GM21528 (cell line): ENCODE results near the gene LRP3.

Source experiments
- ATAC-seq: cut with Tn5 transposase; IDR thresholded peaks from one replicate; pipeline ENCODE4 v1.9.1; 2021; ENCODE audit warnings: mild to moderate bottlenecking, moderate library complexity; ENCODE audit not compliant: unreplicated experiment, low FRiP score

LRP3 gene

DNA sequence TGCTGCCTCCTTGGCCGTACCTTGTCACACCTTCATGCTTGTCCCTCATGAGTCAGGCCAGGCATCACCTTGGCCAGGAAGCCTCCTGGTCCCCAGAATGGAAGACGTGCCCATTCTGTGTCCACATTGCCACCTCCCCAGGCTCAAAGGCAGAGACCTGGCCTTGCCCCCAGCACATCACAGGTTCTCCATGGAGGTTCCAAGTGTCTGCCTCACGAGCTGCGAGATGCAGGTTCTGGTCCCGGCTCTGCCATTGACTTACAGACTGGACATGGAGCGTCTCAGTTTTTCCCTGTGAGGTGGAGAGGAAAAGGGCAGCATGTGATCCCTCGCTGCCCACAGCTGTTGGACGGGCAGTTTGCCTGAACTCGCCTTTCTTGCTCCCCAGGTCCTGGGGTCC, 40.6 kb downstream of the LRP3 start:
- ATAC-seq: no peak

DNA sequence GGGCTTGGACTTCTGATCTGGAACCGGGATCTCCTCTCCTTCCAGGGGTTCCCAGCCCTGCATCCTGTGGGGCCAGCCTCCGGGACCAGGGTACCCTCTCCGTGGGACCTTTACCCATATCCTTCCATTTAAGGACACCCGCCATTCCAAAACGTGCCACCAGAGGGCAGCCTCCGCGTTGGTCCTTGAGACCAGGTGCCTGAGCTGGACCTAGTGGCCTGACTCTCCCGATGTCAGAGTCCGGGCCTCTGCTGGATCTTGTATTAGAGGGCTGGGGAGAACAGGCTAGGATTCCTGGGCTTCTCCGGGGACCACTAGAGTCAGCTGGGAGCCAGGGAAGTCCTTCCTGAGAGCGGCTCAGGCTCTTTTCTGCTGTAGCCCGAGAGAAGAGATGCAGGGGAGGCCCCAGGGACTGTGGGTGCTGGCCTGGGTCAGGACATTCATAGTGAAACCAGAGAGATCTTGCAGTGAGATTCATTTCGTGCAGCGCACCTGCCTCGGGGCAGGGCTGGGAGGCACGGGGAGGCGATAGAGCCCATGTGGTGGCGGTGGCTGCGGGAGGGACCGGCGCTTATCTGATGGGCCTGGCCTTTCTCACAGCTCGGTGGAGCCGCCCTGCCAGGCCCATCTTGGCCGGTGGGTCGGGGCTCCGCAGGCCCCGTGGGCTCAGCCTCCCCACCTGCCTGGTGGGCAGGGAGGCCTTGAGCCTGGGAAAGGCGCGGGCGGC, 41.3 kb downstream of the LRP3 start:
- ATAC-seq: peak; percentile 72

DNA sequence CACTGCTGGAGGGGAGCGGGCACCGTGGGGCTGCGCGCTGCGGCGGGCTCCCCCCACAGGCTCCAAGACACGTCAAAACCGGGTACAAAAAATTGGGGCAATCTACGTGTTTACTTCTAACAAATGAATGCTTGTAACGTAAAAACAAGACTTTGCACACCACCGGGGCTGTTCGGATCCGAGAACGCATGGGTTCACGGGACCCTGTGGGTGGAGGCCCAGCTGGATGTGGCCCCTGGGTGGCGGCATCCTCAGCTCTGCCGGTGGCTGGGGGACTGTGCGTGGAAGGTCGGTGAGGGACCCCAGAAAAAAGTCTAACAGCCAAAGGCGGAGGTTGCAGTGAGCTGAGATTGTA, 41.8 kb downstream of the LRP3 start:
- no peak for ATAC-seq

DNA sequence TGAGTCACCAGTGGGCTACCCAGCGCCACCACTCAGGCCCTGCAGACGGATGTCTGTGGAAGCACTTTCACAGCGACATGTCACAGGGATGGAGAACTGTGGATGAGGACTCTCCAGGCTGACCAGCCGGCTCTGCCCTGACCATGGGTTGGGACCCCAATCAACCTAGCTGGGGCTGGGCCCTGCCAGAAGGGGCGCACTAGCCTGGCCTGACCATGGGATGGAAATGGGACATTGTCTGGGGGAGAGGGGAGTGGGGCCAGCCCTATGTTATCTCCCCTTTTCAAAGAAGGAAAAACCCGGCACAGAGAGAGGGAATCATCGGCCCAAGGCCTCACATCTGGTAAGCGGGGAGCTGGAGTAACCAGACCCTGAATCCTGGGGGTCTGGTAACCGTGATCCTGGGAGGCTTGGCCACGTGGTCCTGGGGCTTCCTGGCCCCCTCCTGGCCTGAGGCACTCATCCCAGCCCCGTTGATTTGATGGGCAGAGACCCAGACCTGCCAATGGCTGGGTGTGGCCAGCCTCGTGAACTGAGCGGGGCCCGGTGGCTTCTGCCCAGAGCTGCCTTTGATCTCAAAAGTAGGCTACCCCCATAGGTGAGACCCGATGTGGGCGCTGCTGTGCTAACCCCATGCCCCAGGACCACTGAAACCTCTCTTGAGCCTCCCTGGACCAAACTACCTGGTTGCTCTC, 42.7 kb downstream of the LRP3 start:
- ATAC-seq: no peak

DNA sequence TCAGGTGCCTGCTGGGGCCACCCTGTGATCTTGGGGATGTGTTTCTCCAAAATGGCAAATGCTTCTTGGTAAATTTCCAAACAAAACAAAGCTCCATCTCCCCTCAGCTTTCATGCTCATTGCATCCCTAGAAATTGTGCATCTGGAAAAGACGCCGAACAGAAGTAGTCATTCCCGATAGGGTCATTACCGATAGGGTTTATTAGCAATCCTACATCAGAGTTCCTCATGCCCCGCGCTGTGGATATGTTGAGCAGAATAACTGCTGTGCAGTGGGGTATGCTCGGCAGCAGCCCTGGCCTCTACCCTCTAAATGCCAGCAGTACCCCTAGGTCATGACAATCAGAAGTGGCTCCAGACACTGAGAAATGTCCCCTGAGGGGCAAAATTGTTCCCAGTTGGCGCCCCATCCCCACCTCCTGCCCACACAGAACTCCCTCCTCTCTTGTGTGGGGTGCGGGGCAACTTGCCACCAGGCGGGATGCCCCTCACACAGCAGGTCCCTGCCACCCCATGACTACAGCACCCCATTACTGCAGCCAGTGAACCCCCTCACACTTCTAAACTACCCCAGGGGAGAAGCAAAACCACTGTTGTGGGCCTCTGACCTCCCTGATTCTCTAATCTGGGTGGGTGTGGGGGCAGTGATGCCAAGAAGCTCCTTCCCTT, 44.5 kb downstream of the LRP3 start:
- ATAC-seq: no peak

DNA sequence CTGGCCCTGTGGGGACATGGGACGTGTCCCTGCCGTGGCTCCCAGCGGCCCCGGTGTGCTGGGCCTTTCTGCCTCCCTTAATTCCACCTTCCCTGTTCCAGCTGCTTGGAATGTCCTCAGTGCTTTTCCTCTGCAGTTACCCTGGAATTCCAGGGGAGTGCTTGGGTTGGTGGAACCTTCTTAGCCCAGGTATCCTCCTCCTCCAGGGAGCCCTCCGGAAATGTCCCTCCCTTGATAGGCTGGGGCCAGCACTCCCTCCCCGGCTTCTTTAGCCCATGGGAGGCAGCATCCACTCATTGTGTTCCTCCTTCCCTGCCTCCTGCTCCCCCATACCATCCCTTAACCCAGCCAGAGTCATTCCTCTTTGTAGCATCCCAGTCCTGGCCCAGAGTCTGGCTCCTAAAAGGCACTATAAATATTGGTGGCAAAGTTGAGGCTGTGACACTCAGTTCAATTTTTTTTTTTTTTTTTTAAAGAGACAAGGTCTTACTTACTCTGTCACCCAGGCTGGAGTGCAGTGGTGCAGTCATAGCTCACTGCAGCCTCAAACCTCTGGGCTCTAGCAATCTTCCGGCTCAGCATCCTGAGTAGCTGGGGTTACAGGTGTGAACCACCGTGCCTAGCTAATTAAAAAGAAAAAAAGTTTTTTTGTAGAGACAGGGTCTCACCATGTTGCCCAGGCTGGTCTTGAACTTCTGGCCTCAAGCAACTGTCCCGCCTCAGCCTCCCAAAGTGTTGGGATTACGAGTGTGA, 45.3 kb downstream of the LRP3 start:
- ATAC-seq: no peak

DNA sequence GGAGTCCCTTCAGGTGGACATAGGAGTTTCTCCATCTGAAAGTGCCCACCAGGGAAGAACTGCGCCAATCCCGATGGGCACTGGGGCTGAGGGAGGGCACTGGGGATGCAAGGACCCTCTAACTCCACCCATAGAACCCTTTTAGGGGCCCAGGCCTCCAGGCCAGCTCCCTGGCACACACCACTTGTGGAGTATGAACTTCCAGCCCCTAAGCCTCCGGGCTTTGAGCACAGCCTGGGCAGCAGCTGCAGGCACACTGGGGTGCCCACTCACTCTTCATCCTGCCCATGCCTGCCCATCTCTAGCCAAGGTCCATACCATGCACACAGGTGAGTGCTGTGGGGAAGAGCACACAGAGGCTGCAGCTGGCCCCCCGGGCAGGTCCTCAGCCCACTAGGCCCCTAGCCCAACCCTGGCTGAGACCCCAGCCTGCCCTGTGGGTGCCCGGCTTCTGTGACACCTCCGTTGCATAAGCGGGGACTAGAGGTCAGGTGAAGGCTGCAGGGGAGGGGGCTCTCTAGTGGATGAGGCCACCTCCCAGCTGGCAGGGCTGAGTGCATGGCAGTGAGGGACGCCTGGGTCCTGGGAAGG, 46.1 kb downstream of the LRP3 start:
- ATAC-seq: no peak

DNA sequence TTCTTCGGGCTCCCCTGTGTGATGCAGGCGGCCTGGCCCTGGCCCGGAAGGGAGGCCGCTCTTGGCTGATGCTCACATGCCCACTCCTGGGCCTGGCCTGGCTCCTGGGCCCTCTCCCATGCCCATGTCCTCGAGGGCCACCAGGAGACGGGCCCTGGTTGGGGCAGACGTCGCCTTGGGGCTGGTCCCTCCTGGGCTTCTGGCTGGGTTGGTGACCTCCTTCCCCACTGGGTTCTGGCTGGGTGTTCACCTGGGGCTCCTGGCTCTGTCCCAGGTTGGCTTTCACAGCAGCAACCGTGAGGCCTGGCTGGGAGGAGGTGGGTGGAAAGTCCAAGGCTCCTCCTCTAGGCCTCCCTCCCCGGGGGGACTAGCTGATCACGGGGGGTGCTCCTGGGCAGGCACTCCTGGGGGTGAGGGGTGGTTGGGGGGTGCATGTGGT, 47.0 kb downstream of the LRP3 start:
- ATAC-seq: no peak

DNA sequence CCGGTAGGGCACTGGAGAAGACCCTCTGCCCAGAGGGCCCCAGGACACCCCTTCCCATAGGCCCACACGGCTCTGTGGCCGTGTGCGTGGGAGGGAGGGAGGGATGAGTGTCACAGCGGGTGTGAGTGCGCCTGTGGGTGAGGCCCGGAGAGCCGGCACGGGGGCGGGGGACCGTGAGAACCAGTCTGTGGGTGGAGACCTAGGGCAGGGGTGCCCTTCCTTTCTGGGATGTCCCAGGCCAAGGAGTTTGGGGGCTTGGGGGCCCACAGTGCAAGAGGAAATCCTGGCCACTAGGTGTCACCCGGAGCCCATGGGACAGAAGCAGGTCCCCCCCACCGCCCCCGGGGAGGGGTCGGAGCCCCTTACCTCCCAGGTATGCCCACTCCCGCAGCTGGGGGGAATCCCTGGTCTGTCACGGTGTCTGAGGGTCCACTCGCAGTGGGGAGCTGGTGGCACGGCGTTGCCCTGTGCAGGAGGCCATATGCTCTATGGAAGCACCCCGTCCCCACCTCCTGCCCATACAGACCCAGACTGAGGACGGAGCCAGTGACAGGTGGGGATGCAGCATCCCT, 47.5 kb downstream of the LRP3 start:
- no peak for ATAC-seq

DNA sequence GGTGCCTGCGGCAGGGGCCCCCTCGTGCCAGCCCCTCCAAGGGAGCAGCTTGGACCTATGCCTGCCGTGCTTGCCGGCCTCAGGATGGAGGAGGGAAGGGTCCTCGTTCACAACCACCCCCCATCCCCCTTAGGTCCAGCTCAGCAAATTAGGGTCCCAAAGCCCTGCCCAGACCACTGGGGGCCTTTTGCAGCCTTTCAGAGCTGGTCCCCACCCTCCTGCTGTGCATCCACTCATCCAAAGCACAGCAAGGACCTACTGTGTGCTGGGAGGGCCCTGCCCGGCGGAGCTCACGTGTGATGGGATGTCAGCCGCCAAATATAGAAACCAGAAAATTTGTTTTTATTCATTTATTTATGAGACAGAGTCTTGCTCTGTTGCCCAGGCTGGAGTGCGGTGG, 48.0 kb downstream of the LRP3 start:
- no peak for ATAC-seq

DNA sequence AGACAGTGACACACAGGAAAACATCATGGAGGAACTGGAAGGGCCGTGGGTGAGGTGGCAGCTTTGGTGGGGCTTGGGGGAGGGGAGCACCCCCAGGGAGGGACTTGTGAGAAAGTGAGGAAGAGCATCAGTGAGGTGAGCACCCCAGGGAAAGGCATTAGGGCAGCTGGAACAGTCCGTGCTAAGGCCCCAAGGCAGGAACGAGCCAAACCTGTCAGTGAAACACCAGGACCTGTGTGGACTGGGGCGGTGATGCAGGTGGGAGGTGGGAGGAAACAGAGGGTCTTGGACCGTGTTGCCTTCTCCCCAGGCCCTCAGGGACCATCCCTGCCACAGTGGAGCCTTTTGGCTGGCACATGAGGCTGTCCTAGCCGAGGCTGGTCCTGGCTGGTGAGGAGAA, 48.8 kb downstream of the LRP3 start:
- no peak for ATAC-seq

DNA sequence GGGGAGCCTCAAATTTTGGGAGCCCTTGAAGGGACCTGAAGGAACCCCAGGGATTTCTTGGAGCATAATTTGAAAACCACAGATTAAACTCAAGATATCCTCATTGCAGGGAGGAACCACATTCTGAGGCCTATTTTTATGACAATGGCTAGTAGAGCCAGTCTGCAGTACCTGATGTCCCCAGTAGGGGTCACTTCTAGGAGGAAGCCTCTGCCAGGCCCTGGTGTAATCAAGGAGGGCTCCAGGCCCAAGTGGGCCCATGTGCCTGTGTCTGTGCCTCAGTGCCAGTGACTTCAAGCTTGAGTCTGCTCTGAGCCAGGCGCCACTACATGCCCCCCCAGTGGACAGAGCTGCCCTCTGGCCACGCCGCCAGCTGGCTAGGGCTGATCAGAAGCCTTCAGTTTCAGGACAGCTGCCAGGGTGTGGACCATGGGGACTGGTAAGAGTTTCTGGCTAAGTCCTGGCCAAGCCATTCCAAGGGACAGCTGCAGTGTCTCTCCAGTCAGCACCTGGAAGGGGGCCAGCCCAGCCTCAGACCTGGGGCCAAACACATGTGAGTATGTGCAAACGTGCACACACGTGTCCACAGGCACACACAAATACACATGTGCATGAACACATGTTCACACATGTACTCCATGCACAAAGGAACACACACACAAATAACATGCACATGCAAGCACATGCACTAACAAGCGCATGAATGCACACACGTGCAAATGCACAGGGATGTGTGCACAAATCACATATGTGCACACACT, 52.0 kb downstream of the LRP3 start:
- no peak for ATAC-seq

DNA sequence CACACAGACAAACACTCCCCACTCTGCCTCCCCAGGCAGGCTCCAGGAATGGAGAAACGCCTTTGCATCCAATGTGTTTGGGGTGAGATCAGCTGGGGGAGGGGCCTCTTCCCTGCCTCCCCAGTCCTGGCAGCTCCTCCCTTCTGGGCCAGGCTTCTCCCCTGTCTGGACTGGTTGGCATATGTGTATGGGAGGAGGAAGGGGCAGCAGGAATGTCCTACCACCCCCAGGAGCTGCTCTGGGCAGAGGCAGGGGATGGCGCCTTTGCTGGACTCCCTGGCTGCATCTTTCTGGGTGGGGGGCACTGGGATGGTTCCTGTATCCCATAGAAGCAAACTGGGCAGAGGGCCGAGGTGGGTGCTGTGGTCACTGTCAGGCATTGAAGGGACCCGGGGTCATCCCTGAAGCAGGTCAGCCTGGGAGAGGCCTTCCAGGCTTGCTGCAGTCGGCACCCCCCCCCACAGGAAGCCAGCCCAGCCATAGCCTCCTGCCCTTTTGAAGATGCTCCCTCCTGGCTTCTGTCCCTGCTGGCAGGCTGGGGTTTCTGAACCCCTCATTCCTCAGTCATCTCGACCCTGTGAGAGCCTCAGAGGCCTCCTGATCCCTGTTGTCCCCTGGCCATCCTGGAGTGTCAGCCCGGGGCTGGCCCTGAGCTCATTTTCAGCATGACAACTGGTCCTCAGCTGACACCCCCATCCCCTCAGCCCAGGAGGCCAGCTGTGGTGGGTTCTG, 52.7 kb downstream of the LRP3 start:
- ATAC-seq: no peak

DNA sequence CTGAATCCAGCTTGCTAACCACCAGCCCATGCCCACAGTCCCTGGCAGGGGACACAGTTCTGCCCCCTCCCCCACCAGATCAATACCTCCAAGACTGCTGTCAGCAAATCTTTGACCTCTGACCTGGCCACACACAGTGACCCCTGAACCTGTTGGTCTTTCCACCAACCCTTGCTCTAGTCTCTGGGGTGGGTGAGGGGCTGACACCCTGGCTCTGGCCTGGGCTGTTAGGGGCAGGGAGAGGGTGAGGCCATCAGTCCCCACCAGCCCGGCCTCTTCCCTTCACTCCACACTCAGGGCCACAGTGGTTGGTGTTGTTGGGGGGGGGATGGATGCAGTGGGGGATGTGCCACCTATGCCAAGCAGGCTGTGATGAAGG, 53.3 kb downstream of the LRP3 start:
- ATAC-seq: no peak

DNA sequence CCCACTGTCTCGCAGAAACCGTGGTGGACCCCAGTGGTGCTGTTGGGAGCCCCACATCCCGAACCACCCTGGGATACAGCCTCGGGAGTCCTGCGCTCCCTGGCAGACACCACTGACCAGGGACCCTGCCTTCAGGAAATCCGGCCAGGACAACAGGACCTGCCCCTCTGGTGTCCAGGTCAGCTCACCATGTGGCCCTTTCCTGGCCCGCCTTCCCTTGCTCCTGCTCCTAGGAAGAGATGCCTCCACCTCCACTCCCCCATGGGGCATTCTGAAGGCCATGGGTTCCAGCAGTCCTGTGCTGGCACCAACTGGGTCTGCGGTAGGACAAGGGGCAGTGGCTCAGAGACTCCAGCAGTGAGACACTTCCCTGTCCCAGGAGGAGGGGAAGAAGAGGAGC, 54.0 kb downstream of the LRP3 start:
- no peak for ATAC-seq

DNA sequence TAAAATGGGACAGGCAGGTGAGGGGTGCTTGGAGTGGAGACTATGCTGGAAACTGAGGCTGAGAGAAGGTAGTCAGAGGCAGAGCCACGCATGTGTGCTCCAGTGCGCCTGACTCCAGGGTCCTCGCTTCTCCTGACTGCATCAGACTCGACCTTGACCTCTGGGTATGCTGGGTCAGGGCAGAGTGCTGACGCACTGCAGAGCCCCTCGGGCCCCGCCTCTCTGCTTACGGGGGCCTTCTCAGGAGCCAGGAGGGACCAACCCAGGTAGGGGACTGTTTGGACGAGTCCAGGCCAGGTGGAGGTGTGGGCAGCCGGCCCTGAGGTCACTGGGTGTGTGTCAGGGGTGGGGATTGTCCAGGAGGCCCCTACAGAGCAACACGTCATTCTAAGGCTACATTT, 54.4 kb downstream of the LRP3 start:
- no peak for ATAC-seq

DNA sequence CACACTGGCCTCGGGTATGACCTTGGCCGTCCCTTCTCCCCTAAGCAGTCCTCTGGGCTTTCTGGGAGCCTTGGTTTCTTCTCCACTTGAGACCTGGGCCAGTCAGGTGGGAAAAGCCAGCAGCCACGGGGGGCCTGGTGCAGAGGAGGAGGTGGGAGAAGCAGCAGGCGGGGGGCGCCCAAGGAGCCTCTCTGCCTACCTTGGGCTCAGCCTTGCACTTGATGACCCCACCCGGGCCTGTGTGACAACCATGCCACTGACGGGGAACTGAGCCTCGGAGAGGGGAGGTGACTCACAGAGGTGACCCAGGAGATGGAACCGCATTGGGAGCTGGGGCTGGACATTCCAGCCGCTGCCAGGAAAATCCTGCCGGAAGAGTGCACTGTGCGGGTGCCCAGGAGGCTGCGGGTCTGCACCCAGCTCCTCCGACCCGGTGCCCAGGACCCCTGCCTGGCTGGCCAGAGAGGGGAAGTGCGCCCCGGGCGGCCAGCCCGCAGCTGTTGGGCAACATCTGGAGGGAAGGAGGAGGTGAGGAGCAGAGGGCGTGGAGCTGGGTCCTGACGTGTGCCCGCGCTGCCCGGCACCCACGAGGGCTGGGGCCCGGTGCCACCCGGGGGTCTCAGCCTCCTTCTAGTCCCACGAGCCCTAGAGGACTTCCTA, 55.0 kb downstream of the LRP3 start:
- ATAC-seq: no peak

DNA sequence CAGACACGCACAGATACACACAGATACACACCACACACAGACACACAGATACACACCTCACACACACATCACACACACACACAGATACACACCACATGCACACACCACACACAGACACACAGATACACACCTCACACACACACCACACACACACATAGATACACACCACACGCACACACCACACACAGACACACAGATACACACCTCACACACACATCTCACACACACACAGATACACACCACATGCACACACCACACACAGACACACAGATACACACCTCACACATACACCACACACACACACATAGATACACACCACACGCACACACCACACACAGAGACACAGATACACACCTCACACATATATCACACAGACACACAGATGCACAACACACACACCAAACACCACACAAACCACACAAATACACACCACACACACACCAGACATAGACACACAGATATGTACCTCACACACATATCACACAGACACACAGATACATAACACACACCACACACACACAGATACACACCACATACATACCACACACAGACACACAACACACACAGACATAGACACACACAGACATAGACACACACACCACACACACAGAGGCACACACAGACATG, 55.7 kb downstream of the LRP3 start:
- no peak for ATAC-seq
